Esophagus (tissue), 2 donors: ENCODE measurements around the gene ADARB2. TPM values are rescaled to one million over a fixed set of nuclear protein-coding genes. Genes with fewer than 3 reads are reported as not detected.

Experiments used
- H3K27ac ChIP-seq, 2 donors: one replicate each; pipeline ENCODE4 v1.5.1; 2013; ENCODE audit warnings: low read depth in 2 of 2, mild to moderate bottlenecking in 2 of 2, inconsistent platforms in 1 of 2, low read length in 1 of 2, moderate library complexity in 1 of 2
- H3K27me3 ChIP-seq, 2 donors: one replicate each; pipeline ENCODE4 v1.6.1; 2013; ENCODE audit warnings: low read length in 2 of 2, control low read depth in 1 of 2, mild to moderate bottlenecking in 1 of 2; ENCODE audit not compliant: insufficient read depth in 2 of 2, control insufficient read depth in 1 of 2
- H3K36me3 ChIP-seq, 2 donors: one replicate each; pipeline ENCODE4 v1.6.1; 2013; ENCODE audit warnings: low read length in 1 of 2; ENCODE audit not compliant: control insufficient read depth in 2 of 2, insufficient read depth in 2 of 2
- H3K4me1 ChIP-seq, 2 donors: one replicate each; pipeline ENCODE4 v1.6.1; 2013; ENCODE audit warnings: low read length in 1 of 2; ENCODE audit not compliant: control insufficient read depth in 2 of 2, insufficient read depth in 2 of 2
- H3K4me3 ChIP-seq, 2 donors: one replicate each; pipeline ENCODE4 v1.5.1; 2013; ENCODE audit warnings: low read length in 2 of 2, mild to moderate bottlenecking in 2 of 2, low read depth in 1 of 2, moderate library complexity in 1 of 2
- H3K9me3 ChIP-seq, 2 donors: one replicate each; pipeline ENCODE4 v1.6.1; 2013; ENCODE audit warnings: mild to moderate bottlenecking in 2 of 2, low read depth in 1 of 2, low read length in 1 of 2, moderate library complexity in 1 of 2; ENCODE audit not compliant: control insufficient read depth in 2 of 2, insufficient read depth in 1 of 2
- WGBS, 2 donors: extraction: QIAGEN DNeasy Blood & Tissue Kit; methylation state at CpG; one replicate each; pipeline ENCODE4 v1.1.7; 2013; 5-methylcytosine and 5-hydroxymethylcytosine counted together
- polyA plus RNA-seq, 2 donors: library from polyadenylated mRNA; stranded (reverse); fragments of 200-250 nt; gene quantifications; one replicate each; pipeline ENCODE4 v1.2.3, GENCODE V29; 2013
- donor health status: healthy with polysubstance abuse.
- donor health status: Bipolar disorder and iron deficiency.

ADARB2 gene
- polyA plus RNA-seq, 2 donors = 0.33 to 0.65 TPM

DNA sequence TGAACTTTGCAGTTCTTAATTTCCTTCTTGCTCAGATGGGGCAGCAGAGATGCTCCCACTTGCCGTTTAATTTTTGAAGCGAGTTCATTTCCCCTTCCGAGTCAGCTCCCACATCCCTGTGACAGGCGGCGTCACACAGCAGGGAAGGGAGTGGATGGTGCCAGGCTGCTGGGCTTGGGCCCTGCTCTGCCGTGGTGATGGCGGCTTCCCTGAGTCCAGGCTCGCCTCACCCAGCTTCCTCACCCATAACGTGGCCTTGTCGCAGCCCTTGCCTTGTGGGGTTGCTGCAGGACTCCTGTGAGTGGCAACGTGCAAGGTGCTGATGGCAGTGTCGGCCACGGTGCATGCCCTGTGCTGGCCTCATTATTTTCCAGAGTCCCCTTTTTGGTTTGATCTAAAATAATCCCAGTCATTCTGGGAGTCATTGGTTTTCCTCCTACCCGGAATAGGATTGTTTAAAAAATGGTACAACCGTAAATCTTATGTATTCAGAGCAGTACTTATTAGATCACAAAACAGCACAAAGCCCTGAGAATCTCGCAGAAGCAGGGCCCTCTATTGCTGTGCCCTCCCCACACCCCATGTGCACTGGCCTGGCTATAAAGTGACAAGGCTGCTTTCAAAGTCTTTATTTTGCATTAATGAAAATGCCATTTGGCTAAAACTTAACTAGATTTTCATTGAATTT is 421.1 kb downstream of the ADARB2 start:
- Histone ChIP-seq H3K4me1 (no peaks in the 10 kb centered on the region), H3K36me3 (no peaks in the 10 kb centered on the region), H3K4me3 (no peak overlapping the region), H3K9me3 (no peaks in the 10 kb centered on the region), H3K27ac (no peak overlapping the region), H3K27me3 (no peaks in the 10 kb centered on the region)
- 78 to 81% methylated on average over 16 of the region's 16 CpGs for WGBS, 2 donors

DNA sequence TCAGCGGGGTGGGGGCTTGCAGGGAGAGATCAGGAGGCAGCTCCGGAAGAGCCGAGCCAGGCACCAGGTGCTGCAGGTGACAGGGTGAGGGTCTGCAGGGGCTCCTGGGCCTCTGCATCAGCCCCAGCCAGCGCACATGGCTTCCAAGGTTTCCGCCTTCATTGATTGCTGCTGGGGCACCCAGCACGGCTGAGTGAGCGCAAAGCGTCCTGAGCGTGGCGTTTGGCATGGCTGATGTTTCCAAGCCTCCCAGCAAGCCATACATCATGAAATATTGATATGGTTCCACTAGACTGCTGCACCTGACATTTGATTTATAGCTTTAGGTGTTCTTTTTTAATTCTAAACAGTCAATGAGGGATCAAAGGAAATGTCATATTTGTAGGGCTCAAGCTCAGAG is 422.1 kb downstream of the ADARB2 start:
- Histone ChIP-seq H3K9me3 (no peaks in the 10 kb centered on the region), H3K36me3 (no peaks in the 10 kb centered on the region), H3K4me3 (no peak overlapping the region), H3K27me3 (no peaks in the 10 kb centered on the region), H3K4me1 (no peaks in the 10 kb centered on the region), H3K27ac (no peak overlapping the region)
- WGBS, 2 donors = 80 to 90% methylated on average over 10 of the region's 10 CpGs

DNA sequence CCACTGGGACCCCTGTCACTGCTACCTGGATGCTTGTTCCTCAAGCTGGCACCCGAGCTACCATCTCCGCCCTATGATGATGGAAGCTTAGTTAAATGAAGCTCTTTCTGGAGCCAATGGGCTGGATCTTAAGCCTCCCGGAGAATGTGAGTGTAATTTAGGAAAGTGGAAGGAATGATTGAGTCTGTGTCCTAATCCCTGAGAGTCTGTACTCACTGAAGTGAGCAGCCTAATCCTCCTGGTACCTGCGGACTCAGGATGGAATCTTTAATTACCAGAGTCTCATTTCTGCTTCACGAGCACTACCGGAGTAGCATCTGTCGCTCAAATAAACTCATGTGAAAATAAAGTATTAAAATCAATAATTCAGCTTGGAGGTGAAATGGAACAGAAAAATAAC is 425.6 kb downstream of the ADARB2 start:
- WGBS, 2 donors = 87 to 92% methylated on average over 7 of the region's 7 CpGs
- no peaks in the 10 kb centered on the region for H3K9me3 ChIP-seq
- no peaks in the 10 kb centered on the region for H3K4me1 ChIP-seq
- no peaks in the 10 kb centered on the region for H3K27me3 ChIP-seq
- H3K4me3 ChIP-seq = no peak overlapping the region
- H3K36me3 ChIP-seq = no peaks in the 10 kb centered on the region
- H3K27ac ChIP-seq = no peak overlapping the region

DNA sequence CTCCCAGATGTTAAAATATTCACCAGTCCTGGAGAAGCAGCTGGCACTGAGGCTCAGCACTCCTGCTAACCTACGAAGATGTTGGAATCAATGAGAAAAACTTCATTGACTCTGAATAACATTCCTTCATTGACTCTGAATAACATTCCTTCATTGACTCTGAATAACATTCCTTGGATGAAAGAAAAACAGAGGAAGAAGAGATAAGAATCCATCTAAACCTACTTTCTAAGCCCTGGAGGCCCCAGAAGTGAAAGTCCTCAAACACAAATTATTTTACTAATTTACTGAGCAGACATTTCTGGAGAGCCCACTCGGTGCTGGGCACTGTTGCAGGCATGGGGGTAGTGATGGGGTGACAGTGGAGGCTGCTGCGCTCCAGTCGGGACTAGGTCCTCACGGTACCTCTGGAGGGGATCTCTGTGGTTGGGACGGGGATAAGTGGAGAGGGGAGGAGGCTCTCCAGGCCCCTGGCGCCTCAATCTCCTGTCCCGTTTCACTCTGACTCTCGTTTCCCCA is 427.0 kb downstream of the ADARB2 start:
- Histone ChIP-seq H3K4me1 (no peaks in the 10 kb centered on the region), H3K9me3 (no peaks in the 10 kb centered on the region), H3K36me3 (no peaks in the 10 kb centered on the region), H3K27me3 (no peaks in the 10 kb centered on the region), H3K4me3 (no peak overlapping the region), H3K27ac (no peak overlapping the region)
- WGBS, 2 donors = 80 to 84% methylated on average over 9 of the region's 9 CpGs

DNA sequence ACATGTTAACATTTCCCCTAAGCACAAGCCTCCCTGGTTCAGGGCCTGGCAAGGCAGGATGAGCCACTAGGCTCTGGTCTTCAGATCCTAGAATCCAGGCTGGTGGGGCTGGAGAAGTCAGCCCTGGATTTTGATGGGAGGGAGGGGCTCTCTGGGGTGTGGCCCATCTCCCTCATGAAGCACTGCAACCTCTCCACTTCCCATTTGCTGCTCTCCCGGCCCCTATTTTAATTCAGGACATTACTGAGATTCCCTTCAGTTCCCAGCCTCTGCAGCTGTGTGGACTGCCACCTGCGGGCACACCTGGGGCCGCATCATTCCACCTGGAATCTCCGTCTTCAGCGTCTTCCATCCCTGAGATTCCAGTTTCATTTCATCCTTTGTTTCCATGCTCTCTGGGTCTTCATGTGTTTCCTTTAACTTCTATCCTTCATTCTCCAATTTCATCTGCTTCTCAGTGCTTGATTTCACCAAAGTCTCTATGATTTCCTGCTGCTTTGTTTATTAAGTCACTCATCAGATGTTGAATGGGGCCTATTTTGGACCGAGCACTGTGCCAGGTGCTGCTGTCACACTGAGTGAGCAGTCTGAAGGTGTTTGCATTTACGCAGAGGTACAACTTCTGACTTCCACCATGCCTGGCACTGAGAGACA is 427.6 kb downstream of the ADARB2 start:
- WGBS, 2 donors = 78 to 81% methylated on average over 7 of the region's 7 CpGs
- H3K27me3 ChIP-seq = no peaks in the 10 kb centered on the region

DNA sequence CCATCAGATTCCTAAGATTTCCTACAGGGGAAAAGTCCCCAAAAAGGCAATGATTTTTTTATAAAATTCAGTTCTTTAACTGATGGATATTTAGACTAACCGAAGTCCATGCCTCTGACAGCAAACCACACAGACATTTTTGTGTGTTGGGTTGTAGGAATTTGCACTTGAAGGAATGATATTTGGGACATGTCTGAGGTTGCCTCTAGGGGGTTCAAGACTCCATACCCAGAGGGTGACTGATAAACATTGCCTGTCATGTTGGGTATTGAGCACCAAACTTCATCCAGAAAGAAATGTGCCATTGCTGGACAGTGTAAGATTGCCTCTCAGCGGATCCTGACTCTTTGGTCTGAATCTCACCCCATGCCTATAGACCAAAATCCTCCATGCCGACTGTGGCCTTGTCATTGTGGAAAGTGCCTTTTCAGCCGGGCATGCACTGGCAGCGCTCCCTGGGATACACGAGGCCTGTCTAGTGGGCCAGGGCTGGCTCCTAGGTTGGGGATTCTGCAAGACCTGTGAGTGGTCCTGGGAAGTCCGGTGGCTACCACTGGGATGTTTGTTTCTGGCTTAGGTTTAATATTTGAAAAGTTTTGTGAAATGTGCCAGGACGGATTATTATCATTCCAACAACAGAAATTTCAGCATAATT is 428.2 kb downstream of the ADARB2 start:
- Histone ChIP-seq H3K36me3 (no peaks in the 10 kb centered on the region), H3K4me3 (no peak overlapping the region), H3K27ac (no peak overlapping the region), H3K27me3 (no peaks in the 10 kb centered on the region), H3K4me1 (no peaks in the 10 kb centered on the region), H3K9me3 (no peaks in the 10 kb centered on the region)
- WGBS, 2 donors = 85 to 87% methylated on average over 8 of the region's 8 CpGs

More for the DNA sequence above, 427.6 kb downstream of the ADARB2 start:
- no peak overlapping the region for H3K4me3 ChIP-seq
- H3K4me1 ChIP-seq = no peaks in the 10 kb centered on the region
- H3K27ac ChIP-seq = no peak overlapping the region
- H3K36me3 ChIP-seq = no peaks in the 10 kb centered on the region
- no peaks in the 10 kb centered on the region for H3K9me3 ChIP-seq

DNA sequence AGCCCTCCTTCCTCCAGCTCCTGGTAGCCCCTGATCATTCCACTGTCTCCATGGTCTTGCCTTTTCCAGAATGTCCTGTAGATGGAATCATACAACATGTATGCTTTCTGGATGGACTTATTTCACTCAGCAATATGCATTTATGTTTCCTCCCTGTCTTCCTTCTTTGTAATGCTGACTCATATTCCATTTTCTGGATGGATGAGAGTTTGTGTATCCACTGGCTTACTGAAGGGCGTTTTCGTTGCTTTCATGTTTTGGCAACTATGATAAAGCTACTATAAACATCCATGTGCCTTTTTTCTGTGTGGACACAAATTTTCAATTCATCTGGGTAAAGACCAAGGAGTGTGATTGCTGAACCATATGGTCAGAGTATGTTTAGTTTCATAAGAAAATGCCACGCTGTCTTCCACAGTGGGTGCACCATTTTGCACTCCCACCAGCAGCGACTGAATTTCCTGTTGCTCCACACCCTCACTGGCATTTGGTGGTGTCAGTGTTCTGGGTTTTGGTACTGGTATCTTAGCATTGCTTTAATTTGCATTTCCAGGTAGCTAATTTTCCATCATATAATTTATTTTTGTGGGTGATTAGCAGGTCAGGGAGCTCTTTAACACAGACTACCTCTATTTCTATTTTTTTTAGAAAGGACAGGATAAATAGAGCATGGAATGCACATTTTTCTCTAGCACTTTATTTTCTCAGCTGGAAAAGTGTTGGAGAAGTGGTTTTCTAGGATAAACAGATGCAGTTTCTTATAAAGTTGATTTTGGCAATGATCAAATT is 429.0 kb downstream of the ADARB2 start:
- Histone ChIP-seq H3K9me3 (no peaks in the 10 kb centered on the region), H3K4me1 (no peaks in the 10 kb centered on the region), H3K27me3 (no peaks in the 10 kb centered on the region), H3K27ac (no peak overlapping the region), H3K36me3 (no peaks in the 10 kb centered on the region), H3K4me3 (no peak overlapping the region)
- WGBS, 2 donors = 44 to 60% methylated on average over 4 of the region's 4 CpGs

DNA sequence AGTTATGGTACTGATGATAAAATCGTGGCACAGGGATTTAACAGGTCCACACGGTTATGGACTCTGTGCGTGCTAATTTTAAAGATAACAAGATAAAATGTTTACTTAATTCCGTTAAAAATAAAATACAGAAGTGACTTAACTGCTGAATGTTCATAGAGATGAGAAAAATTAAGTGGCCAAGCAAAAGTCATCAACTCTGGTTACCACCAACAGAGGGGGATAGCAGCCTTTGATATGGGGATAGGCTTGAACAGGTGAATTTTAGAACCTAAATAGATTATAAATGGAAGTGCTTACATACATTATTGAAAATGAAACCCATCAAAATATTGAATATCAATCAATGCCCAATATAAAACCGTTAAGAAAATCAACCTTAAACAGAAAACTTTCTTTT is 436.2 kb downstream of the ADARB2 start:
- no peaks in the 10 kb centered on the region for H3K9me3 ChIP-seq
- 54 to 74% methylated on average over 5 of the region's 5 CpGs for WGBS, 2 donors
- no peaks in the 10 kb centered on the region for H3K27me3 ChIP-seq
- H3K4me3 ChIP-seq = no peak overlapping the region
- H3K4me1 ChIP-seq = no peaks in the 10 kb centered on the region
- no peak overlapping the region for H3K27ac ChIP-seq
- no peaks in the 10 kb centered on the region for H3K36me3 ChIP-seq

DNA sequence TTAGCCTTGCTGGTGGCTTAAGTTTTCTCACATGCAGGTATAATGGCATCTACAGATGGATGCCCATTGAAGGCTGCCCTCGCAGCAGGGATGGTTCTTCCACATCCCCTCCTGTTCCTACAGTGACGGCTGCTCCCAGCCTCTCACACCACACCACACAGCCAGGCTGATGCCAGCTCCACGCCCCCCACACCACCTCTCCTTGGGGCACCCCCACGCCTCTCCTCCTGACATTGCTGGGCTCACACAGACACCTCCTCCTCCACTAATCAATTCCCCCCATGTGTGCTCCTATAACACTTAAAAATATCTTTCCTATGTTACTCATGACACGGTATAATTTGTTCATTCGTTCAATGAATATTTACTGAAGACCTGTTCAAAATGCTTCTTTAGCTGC is 437.1 kb downstream of the ADARB2 start:
- Histone ChIP-seq H3K36me3 (no peaks in the 10 kb centered on the region), H3K9me3 (no peaks in the 10 kb centered on the region), H3K27me3 (no peaks in the 10 kb centered on the region), H3K4me1 (no peaks in the 10 kb centered on the region), H3K4me3 (no peak overlapping the region), H3K27ac (no peak overlapping the region)
- WGBS, 2 donors = 74 to 77% methylated on average over 6 of the region's 6 CpGs
